ENCODE measurements around the gene BDKRB2.
A peak's percentile ranks its signal among the peaks of the same experiment; 100 is the strongest.

BDKRB2 gene

GRCh38 chr14:96275177-96276112 is 70.8 kb downstream of the BDKRB2 start:
- ATAC-seq (ENCODE audit: insufficient read depth, low read depth) (peak; percentile 72), DNase-seq (peak; percentile 53)
- H3K9me3 ChIP-seq (ENCODE audit: insufficient read depth, low read length, severe bottlenecking), result peaks cover 13% of the 10 kb centered on the region
- no peak overlapping the region for H2AFZ ChIP-seq (ENCODE audit: low read depth, low read length)
- no peaks in the 10 kb centered on the region for H3K4me1 ChIP-seq (ENCODE audit: insufficient read depth, low read length)
- H3K36me3 ChIP-seq (ENCODE audit: insufficient read depth, low read length), result no peaks in the 10 kb centered on the region; the same call in 1 of the 2 replicates
- H3K27me3 ChIP-seq (ENCODE audit: insufficient read depth, low read length, poor library complexity), result no peaks in the 10 kb centered on the region
- no peak overlapping the region for H3K4me3 ChIP-seq (ENCODE audit: low read depth in 1 of 2, low read length in 2 of 2)
- H3K4me2 ChIP-seq (ENCODE audit: insufficient read depth, low read length), result no peak overlapping the region
- no peak for TF ChIP-seq EZH2 (IDR thresholded peaks at IDR 0.05; ENCODE audit: borderline replicate concordance, low read depth, low read length, severe bottlenecking)
- TF ChIP-seq CTCF (IDR thresholded peaks at IDR 0.05; ENCODE audit: borderline replicate concordance, extremely low read depth, low read length, poor library complexity, severe bottlenecking), result peak; percentile 85
- H3K27ac ChIP-seq (ENCODE audit: low read length), result no peak overlapping the region
- no peak overlapping the region for H3K9ac ChIP-seq (ENCODE audit: low read depth, low read length)
- H3K79me2 ChIP-seq (ENCODE audit: insufficient read depth, low read length), result no peaks in the 10 kb centered on the region
- H4K20me1 ChIP-seq (ENCODE audit: insufficient read depth, low read length), result no peaks in the 10 kb centered on the region

- TF ChIP-seq EZH2 (IDR thresholded peaks at IDR 0.05; ENCODE audit: borderline replicate concordance, low read depth, low read length, severe bottlenecking) (no peak), CTCF (IDR thresholded peaks at IDR 0.05; ENCODE audit: borderline replicate concordance, extremely low read depth, low read length, poor library complexity, severe bottlenecking) (no peak)
- no peaks in the 10 kb centered on the region for H4K20me1 ChIP-seq (ENCODE audit: insufficient read depth, low read length)
These were observed 73.3 kb downstream of the BDKRB2 start for GRCh38 chr14:96277890-96278289.

GRCh38 chr14:96279564-96279963 is 74.9 kb downstream of the BDKRB2 start:
- ATAC-seq (ENCODE audit: insufficient read depth, low read depth) (no peak), DNase-seq (no peak)
- no peaks in the 10 kb centered on the region for H3K27me3 ChIP-seq (ENCODE audit: insufficient read depth, low read length, poor library complexity)
- H2AFZ ChIP-seq (ENCODE audit: low read depth, low read length), result no peak overlapping the region
- H3K36me3 ChIP-seq (ENCODE audit: insufficient read depth, low read length), result peaks cover 8% of the 10 kb centered on the region
- no peak overlapping the region for H3K9ac ChIP-seq (ENCODE audit: low read depth, low read length)
- H3K4me2 ChIP-seq (ENCODE audit: insufficient read depth, low read length), result no peak overlapping the region
- no peak for TF ChIP-seq EZH2 (IDR thresholded peaks at IDR 0.05; ENCODE audit: borderline replicate concordance, low read depth, low read length, severe bottlenecking)
- TF ChIP-seq CTCF (IDR thresholded peaks at IDR 0.05; ENCODE audit: borderline replicate concordance, extremely low read depth, low read length, poor library complexity, severe bottlenecking), result no peak
- no peaks in the 10 kb centered on the region for H3K79me2 ChIP-seq (ENCODE audit: insufficient read depth, low read length)
- peaks cover 13% of the 10 kb centered on the region for H3K9me3 ChIP-seq (ENCODE audit: insufficient read depth, low read length, severe bottlenecking)
- no peak overlapping the region for H3K27ac ChIP-seq (ENCODE audit: low read length)
- H4K20me1 ChIP-seq (ENCODE audit: insufficient read depth, low read length), result no peaks in the 10 kb centered on the region
- no peak overlapping the region for H3K4me3 ChIP-seq (ENCODE audit: low read depth in 1 of 2, low read length in 2 of 2)
- H3K4me1 ChIP-seq (ENCODE audit: insufficient read depth, low read length), result no peaks in the 10 kb centered on the region

More at GRCh38 chr14:96277890-96278289, 73.3 kb downstream of the BDKRB2 start:
- no peaks in the 10 kb centered on the region for H3K79me2 ChIP-seq (ENCODE audit: insufficient read depth, low read length)
- no peaks in the 10 kb centered on the region for H3K27me3 ChIP-seq (ENCODE audit: insufficient read depth, low read length, poor library complexity)
- no peak overlapping the region for H3K4me2 ChIP-seq (ENCODE audit: insufficient read depth, low read length)
- DNase-seq (no peak), ATAC-seq (ENCODE audit: insufficient read depth, low read depth) (no peak)
- peaks cover 13% of the 10 kb centered on the region for H3K9me3 ChIP-seq (ENCODE audit: insufficient read depth, low read length, severe bottlenecking)
- H3K27ac ChIP-seq (ENCODE audit: low read length), result no peak overlapping the region
- no peak overlapping the region for H3K4me3 ChIP-seq (ENCODE audit: low read depth in 1 of 2, low read length in 2 of 2)
- no peaks in the 10 kb centered on the region for H3K4me1 ChIP-seq (ENCODE audit: insufficient read depth, low read length)
- no peak overlapping the region for H2AFZ ChIP-seq (ENCODE audit: low read depth, low read length)
- H3K36me3 ChIP-seq (ENCODE audit: insufficient read depth, low read length), result peaks cover under 1% of the 10 kb centered on the region; the same call in 1 of the 2 replicates
- no peak overlapping the region for H3K9ac ChIP-seq (ENCODE audit: low read depth, low read length)
